Tongue (tissue), 2 donors: Measurements from ENCODE around the gene A2M. TPM values are rescaled to one million over a fixed set of nuclear protein-coding genes. Genes with fewer than 3 reads are reported as not detected.
"Not testable (repeated sequence)": the region's sequence is repeated elsewhere in the genome, so short reads cannot be mapped to it uniquely, and the experiment has no call there.

ENCODE experiments used
- DNase-seq: peaks from one replicate; pipeline ENCODE4 v3.0.0-alpha.2; 2015
- total RNA-seq: library from RNA; depleted of rRNA; stranded (reverse); fragments of >200 nt; gene quantifications from one replicate; pipeline ENCODE4 v1.2.3, GENCODE V29; 2014

Gene A2M
- 296 TPM for total RNA-seq

- peak; percentile 34 for DNase-seq
Measured at GRCh38 chr12:9115731-9116559, at the start of gene A2M. A2M (minus strand) TSS chr12:9115919; CDS start chr12:9115849, 70 bp downstream.

GRCh38 chr12:9163392-9163791 lies 47.7 kb upstream of the A2M start:
- no peak for DNase-seq

- DNase-seq, result no peak
Measured at GRCh38 chr12:9156119-9156518, 40.4 kb upstream of the A2M start.

- no peak for DNase-seq
Measured at GRCh38 chr12:9149372-9149771, 33.7 kb upstream of the A2M start.

- DNase-seq, result no peak
Measured at GRCh38 chr12:9148926-9149325, 33.2 kb upstream of the A2M start.

GRCh38 chr12:9147461-9147860 lies 31.7 kb upstream of the A2M start:
- no peak for DNase-seq

GRCh38 chr12:9144730-9145106 lies 29.0 kb upstream of the A2M start:
- no peak for DNase-seq

- no peak for DNase-seq
Measured at GRCh38 chr12:9143929-9144729, 28.4 kb upstream of the A2M start.

- no peak for DNase-seq
Measured at GRCh38 chr12:9143137-9143536, 27.4 kb upstream of the A2M start.

GRCh38 chr12:9139588-9140290 lies 24.0 kb upstream of the A2M start:
- not testable (repeated sequence) for DNase-seq

- no peak for DNase-seq
Measured at GRCh38 chr12:9135903-9136310, 20.2 kb upstream of the A2M start.

GRCh38 chr12:9134981-9135628 lies 19.4 kb upstream of the A2M start:
- peak; percentile 72 for DNase-seq

GRCh38 chr12:9133216-9133916 lies 17.6 kb upstream of the A2M start:
- DNase-seq, result no peak

- DNase-seq, result no peak
Measured at GRCh38 chr12:9132008-9132535, 16.4 kb upstream of the A2M start.

GRCh38 chr12:9130244-9130643 lies 14.5 kb upstream of the A2M start:
- no peak for DNase-seq

- no peak for DNase-seq
Measured at GRCh38 chr12:9127936-9128663, 12.4 kb upstream of the A2M start.

GRCh38 chr12:9127484-9127883 lies 11.8 kb upstream of the A2M start:
- no peak for DNase-seq

- no peak for DNase-seq
Measured at GRCh38 chr12:9124383-9125031, 8.8 kb upstream of the A2M start.

- DNase-seq, result no peak
Measured at GRCh38 chr12:9123781-9124382, 8.2 kb upstream of the A2M start.
